GM10248 (cell line): ENCODE measurements around the gene SLC25A34.

Experiments
- CTCF ChIA-PET: fragments of 300-600 bp; sonication (Branson Sonifier 250); formaldehyde crosslinking; extraction: SDS; loops from one replicate; lab custom pipeline; 2021; ENCODE audit warnings: antibody characterized with exemption; lab: Yijun Ruan, JAX
- POLR2A ChIA-PET: fragments of 350-650 bp; sonication (Branson Sonifier 250); formaldehyde crosslinking; extraction: SDS; loops from one replicate; lab custom pipeline; 2020; ENCODE audit warnings: antibody characterized with exemption; lab: Yijun Ruan, JAX
- DNase-seq: peaks from one replicate; pipeline ENCODE4 v3.0.0; 2012; ENCODE audit errors: extremely low spot score
- TF ChIP-seq, protein P1 (sequence below): IDR thresholded peaks from 2 replicates; pipeline ENCODE4 v1.5.1; 2012; ENCODE audit warnings: mild to moderate bottlenecking, low read depth; ENCODE audit errors: extremely low read depth, missing control alignments, control extremely low read depth

SLC25A34 gene

GRCh38 chr1:15771836-15772515 is 35.9 kb downstream of the SLC25A34 start:
- POLR2A ChIA-PET = no interaction called here
- TF ChIP-seq, protein P1, sequence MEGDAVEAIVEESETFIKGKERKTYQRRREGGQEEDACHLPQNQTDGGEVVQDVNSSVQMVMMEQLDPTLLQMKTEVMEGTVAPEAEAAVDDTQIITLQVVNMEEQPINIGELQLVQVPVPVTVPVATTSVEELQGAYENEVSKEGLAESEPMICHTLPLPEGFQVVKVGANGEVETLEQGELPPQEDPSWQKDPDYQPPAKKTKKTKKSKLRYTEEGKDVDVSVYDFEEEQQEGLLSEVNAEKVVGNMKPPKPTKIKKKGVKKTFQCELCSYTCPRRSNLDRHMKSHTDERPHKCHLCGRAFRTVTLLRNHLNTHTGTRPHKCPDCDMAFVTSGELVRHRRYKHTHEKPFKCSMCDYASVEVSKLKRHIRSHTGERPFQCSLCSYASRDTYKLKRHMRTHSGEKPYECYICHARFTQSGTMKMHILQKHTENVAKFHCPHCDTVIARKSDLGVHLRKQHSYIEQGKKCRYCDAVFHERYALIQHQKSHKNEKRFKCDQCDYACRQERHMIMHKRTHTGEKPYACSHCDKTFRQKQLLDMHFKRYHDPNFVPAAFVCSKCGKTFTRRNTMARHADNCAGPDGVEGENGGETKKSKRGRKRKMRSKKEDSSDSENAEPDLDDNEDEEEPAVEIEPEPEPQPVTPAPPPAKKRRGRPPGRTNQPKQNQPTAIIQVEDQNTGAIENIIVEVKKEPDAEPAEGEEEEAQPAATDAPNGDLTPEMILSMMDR = no peak
- CTCF ChIA-PET = interaction anchor here (0.9 to 1.5 kb wide), 5 partner anchors 15 to 32 kb away, joined by 3 to 5 read pairs (median 3); no protein-coding TSS in a partner anchor
- DNase-seq = no peak

DNA sequence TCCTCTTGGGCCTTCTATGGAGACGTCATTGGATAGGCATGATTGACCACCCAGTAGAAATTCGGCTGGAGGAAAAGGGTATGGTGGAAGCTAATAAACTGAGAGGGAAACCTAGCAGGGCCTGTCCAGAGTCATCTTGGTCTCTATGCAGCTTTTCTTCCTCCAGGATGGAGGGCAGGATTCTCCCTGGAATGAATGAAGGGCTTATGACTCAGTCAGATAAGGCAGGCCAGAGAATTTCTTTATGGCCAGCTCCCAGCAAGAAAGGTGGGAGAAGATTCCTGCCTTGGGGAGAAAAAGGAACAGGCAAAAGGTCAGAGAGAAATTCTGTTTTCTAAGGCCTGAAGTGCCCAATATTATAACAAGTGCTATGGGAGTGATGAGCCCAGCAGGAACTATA is 39.6 kb downstream of the SLC25A34 start:
- DNase-seq = no peak
- CTCF ChIA-PET = interaction anchor here (0.8 to 2.4 kb wide), 4 partner anchors 8 to 20 kb away, joined by 3 to 12 read pairs (median 5); no protein-coding TSS in a partner anchor
- POLR2A ChIA-PET = no interaction called here
- TF ChIP-seq, protein P1 = no peak

DNA sequence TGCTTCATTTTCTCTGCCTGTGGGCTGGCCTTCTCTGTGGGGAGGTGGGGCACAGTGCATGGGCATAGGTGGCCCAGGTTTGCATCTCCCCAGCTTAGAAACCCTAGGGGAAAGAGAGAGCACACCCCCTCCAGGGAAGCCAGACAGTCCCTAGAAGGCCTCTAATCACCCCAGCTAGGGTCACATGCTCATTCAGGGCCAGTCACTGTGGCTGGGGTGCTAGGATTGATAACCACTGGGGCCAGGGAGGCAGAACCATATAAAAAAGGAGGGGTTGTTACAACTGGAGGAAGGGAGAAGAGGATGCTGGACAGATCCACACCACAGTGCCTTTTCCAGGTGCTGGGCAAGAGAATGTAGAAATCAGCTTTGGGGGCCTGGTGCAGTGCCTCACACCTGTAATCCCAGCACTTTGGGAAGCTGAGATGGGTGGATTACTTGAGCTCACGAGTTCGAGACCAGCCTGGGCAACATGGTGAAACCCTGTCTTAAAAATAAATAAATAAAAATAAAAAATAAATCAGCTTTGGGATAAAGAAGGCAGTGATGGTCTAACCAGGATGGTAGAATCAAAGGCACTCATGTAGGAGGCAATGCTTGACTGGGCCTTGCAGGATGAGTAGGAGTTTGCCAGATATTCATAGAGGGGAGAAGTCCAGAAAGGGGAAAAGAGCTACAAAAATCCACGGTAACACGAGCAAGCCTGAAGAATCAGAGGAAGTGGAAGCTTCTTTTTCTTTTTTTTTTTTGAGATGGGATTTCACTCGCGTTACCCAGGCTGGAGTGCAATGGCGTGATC is 42.0 kb downstream of the SLC25A34 start:
- CTCF ChIA-PET = interaction anchor here (0.6 to 1.1 kb wide), 3 partner anchors 9 to 14 kb away, joined by 3 to 4 read pairs (median 3); no protein-coding TSS in a partner anchor
- TF ChIP-seq, protein P1 = no peak
- no peak for DNase-seq
- POLR2A ChIA-PET = no interaction called here

DNA sequence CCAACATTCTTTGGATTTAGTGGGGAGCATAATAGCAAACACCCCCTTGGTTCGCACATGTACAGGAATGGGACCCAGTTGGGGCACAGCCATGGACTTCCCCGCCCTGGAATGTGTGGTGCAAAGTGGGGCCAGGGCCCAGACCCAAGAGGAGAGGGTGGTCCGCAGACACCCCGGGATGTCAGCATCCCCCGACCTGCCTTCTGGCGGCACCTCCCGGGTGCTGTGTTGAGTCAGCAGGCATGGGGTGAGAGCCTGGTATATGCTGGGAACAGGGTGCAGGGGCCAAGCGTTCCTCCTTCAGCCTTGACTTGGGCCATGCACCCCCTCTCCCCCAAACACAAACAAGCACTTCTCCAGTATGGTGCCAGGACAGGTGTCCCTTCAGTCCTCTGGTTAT is 49.6 kb downstream of the SLC25A34 start:
- TF ChIP-seq, protein P1 = no peak
- POLR2A ChIA-PET = no interaction called here
- CTCF ChIA-PET = no interaction called here
- DNase-seq = no peak

DNA sequence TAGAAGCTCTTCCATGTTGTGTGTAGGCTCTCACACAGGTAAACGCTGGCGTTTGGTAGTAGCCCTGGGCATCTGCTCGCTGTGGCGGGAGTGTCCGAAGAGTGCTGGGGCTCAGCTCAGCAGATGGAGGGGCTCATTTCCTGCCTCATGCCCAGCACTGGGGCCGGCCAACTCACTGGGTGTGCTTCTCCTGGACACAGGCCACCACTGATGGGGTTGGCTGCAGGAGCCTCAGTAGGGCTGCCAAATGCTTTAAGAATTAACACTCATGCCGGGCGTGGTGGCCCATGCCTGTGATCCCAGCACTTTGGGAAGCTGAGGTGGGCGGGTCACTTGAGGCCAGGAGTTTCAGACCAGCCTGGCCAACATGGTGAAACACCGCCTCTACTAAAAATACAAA is 50.5 kb downstream of the SLC25A34 start:
- ChIA-PET POLR2A (no interaction called here), CTCF (interaction anchor here (1.0 to 1.3 kb wide), 3 partner anchors 8 to 14 kb away, joined by 3 to 4 read pairs (median 3); no protein-coding TSS in a partner anchor)
- TF ChIP-seq, protein P1 = no peak
- no peak for DNase-seq

DNA sequence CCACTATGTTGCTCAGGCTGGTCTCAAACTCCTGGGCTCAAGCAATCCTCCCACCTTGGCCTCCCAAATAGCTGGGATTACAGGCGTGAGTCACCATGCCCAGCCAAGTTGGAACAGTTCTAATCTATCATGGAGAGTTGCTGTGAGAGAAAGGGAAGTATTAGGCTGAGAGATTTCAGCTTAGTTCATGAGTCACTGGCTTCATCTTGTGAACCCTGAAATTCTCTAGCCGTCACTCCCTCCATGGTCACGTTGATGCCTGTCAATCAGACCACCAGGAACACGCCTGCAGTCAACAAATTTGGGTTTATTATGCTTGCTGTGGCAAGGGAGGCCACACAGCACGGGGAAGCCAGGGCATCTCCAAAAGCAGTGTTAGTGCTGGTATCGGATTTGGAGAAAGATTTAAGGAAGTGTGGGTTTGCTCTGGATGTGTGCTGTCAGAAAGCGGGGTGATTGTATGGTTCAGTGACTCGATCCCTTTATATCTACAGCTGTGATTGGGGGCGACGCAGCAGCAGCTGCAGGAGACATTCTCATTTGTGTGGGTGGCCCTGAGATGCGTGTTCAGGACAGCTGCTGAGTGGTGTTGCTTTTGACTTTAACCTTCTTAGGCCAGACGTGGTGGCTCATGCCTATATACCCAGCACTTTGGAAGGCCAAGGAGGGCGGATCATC is 52.7 kb downstream of the SLC25A34 start:
- TF ChIP-seq, protein P1 = no peak
- DNase-seq = no peak
- POLR2A ChIA-PET = no interaction called here
- CTCF ChIA-PET = interaction anchor here (1.6 kb wide), 1 partner anchor 268 kb away, joined by 5 read pairs; no protein-coding TSS in a partner anchor
